ENCODE data around the gene ADGRF1. TPM values are rescaled to one million over a fixed set of nuclear protein-coding genes. Genes with fewer than 3 reads are reported as not detected.

The ADGRF1 gene
- polyA plus RNA-seq, 1 of the 3 experiments (the other 2 are of a cell fraction) = not detected

GRCh38 chr6:46974786-46975185, 67.3 kb downstream of the ADGRF1 start:
- Histone ChIP-seq H3K4me2 (no peak overlapping the region), H3K36me3 (replicated peaks in 1 of 2; ENCODE audit: control insufficient read depth in 1 of 2, insufficient read depth in 2 of 2, low read length in 1 of 2) (no peaks in the 10 kb centered on the region), H3K9me3 (no peaks in the 10 kb centered on the region), H3K9ac (no peak overlapping the region), H3K4me1 (ENCODE audit: control insufficient read depth in 1 of 2, insufficient read depth in 2 of 2, low read depth in 1 of 2, low read length in 1 of 2) (no peaks in the 10 kb centered on the region), H3F3A (replicated peaks; ENCODE audit: insufficient read depth) (no peaks in the 10 kb centered on the region), H2AFZ (ENCODE audit: low read depth) (no peak overlapping the region), H3K9me2 (no peaks in the 10 kb centered on the region), H3K79me2 (ENCODE audit: insufficient read depth) (no peaks in the 10 kb centered on the region), H3K27ac (ENCODE audit: low read depth in 2 of 2, low read length in 1 of 2) (no peak overlapping the region), H3K27me3 (ENCODE audit: insufficient read depth) (0 out of 2 replicates have a peak, but pooled peaks cover 4% of the 10 kb centered on the region), H3K4me3 (ENCODE audit: low read depth in 2 of 2, low read length in 1 of 2) (no peak overlapping the region), H4K20me1 (ENCODE audit: insufficient read depth) (no peaks in the 10 kb centered on the region)
- TF ChIP-seq YY1 (IDR thresholded peaks at IDR 0.05; ENCODE audit: low read depth) (no peak), ZBTB33 (IDR thresholded peaks at IDR 0.05; ENCODE audit: borderline replicate concordance, low read depth) (no peak)
- POLR2A ChIA-PET = no interaction called here
- WGBS (ENCODE audit: low lambda C conversion rate) = 0% methylated on average over 1 of the region's 1 CpG
- no peak for DNase-seq
- CTCF ChIA-PET = interaction anchor here (1.3 kb wide), 1 partner anchor 16 kb away, joined by 4 read pairs; no protein-coding TSS in a partner anchor

GRCh38 chr6:46973029-46973428, 69.1 kb downstream of the ADGRF1 start:
- no peaks in the 10 kb centered on the region for H3K9me2 ChIP-seq
- POLR2A ChIA-PET = no interaction called here

More at GRCh38 chr6:46973029-46973428, 69.1 kb downstream of the ADGRF1 start:
- no peaks in the 10 kb centered on the region for H4K20me1 ChIP-seq (ENCODE audit: insufficient read depth)
- DNase-seq = no peak
- no peak overlapping the region for H2AFZ ChIP-seq (ENCODE audit: low read depth)
- no peaks in the 10 kb centered on the region for H3K27me3 ChIP-seq (ENCODE audit: insufficient read depth)
- no peaks in the 10 kb centered on the region for H3K9me3 ChIP-seq
- no peak overlapping the region for H3K4me2 ChIP-seq
- H3K9ac ChIP-seq = no peak overlapping the region
- no peak for TF ChIP-seq RFX5 (IDR thresholded peaks at IDR 0.05; ENCODE audit: low read length)
- no peak for TF ChIP-seq ZBTB33 (IDR thresholded peaks at IDR 0.05; ENCODE audit: borderline replicate concordance, low read depth)
- no peak for TF ChIP-seq EP300 (IDR thresholded peaks at IDR 0.05; ENCODE audit: borderline replicate concordance in 1 of 2, low read depth in 1 of 2, low read length in 1 of 2)
- no peak for TF ChIP-seq POLR2AphosphoS5 (IDR thresholded peaks at IDR 0.05; ENCODE audit: low read depth, low read length)
- TF ChIP-seq MEF2A (IDR thresholded peaks at IDR 0.05; ENCODE audit: borderline replicate concordance, low read depth) = no peak
- TF ChIP-seq ELF1 (IDR thresholded peaks at IDR 0.05) = no peak
- TF ChIP-seq RCOR1 (IDR thresholded peaks at IDR 0.05; ENCODE audit: low read length) = no peak
- TF ChIP-seq RXRA (IDR thresholded peaks at IDR 0.05; ENCODE audit: borderline replicate concordance, low read depth) = no peak
- TF ChIP-seq NRF1 (IDR thresholded peaks at IDR 0.05; ENCODE audit: low read depth, low read length) = no peak
- no peak for TF ChIP-seq FOXJ3 (CRISPR knock-in tag; IDR thresholded peaks at IDR 0.05)
- no peak for TF ChIP-seq TCF12 (IDR thresholded peaks at IDR 0.05)
- TF ChIP-seq YY1 (IDR thresholded peaks at IDR 0.05; ENCODE audit: low read depth) = no peak
- TF ChIP-seq EZH2phosphoT487 (IDR thresholded peaks at IDR 0.05; ENCODE audit: borderline replicate concordance, low read depth) = no peak
- TF ChIP-seq REST (IDR thresholded peaks at IDR 0.05; ENCODE audit: low read depth, low read length) = no peak
- no peak for TF ChIP-seq PBX3 (IDR thresholded peaks at IDR 0.05)
- TF ChIP-seq TEAD4 (IDR thresholded peaks at IDR 0.05; ENCODE audit: borderline replicate concordance, insufficient read depth) = no peak
- no peak for TF ChIP-seq JUND (IDR thresholded peaks at IDR 0.05)
- no peak overlapping the region for H3K27ac ChIP-seq (ENCODE audit: low read depth in 2 of 2, low read length in 1 of 2)
- no peaks in the 10 kb centered on the region for H3F3A ChIP-seq (replicated peaks; ENCODE audit: insufficient read depth)
- H3K4me1 ChIP-seq (ENCODE audit: control insufficient read depth in 1 of 2, insufficient read depth in 2 of 2, low read depth in 1 of 2, low read length in 1 of 2) = no peaks in the 10 kb centered on the region
- H3K79me2 ChIP-seq (ENCODE audit: insufficient read depth) = no peaks in the 10 kb centered on the region
- no peaks in the 10 kb centered on the region for H3K36me3 ChIP-seq (replicated peaks in 1 of 2; ENCODE audit: control insufficient read depth in 1 of 2, insufficient read depth in 2 of 2, low read length in 1 of 2)
- WGBS (ENCODE audit: low lambda C conversion rate) = 0% methylated on average over 2 of the region's 2 CpGs
- no peak overlapping the region for H3K4me3 ChIP-seq (ENCODE audit: low read depth in 2 of 2, low read length in 1 of 2)
- CTCF ChIA-PET = no interaction called here
